Measurements from ENCODE around the gene CAMK1. TPM values are rescaled to one million over a fixed set of nuclear protein-coding genes. Genes with fewer than 3 reads are reported as not detected.

The CAMK1 gene
- total and polyA plus RNA-seq, 4 donors, result 13.8 to 20.1 (median 16.7) TPM

DNA sequence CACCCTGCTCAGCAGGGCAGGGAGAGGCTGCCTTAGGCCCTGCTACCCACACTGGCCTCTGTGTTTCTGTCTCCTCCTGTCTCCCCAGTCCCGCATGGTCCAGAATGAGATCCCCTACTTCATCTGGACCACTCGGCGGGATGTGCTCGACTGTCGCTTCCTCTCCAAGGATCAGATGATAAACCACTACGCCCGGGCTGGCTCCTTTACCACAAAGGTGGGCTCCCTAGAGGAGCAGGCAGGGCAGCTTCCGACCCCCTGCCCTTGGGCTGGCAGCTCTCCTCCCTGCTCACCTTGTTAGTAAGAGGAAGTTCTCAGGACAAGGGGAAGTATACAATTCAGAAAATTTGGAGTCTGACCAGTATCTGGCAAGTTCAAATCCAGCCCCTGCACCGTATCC lies 46.2 kb upstream of the CAMK1 start:
- Histone ChIP-seq H3K9ac (ENCODE audit: low read depth in 1 of 2, low read length in 2 of 2) (no peak overlapping the region), H3K4me3 (ENCODE audit: low read depth in 1 of 3, low read length in 3 of 3) (no peak overlapping the region), H3K36me3 (ENCODE audit: control insufficient read depth in 4 of 4, insufficient read depth in 3 of 4, low read depth in 1 of 4, low read length in 3 of 4) (peaks cover 0 to 2% (median 0%) of the 10 kb centered on the region in 4 donors), H3K9me3 (ENCODE audit: control insufficient read depth in 4 of 4, low read length in 3 of 4) (no peaks in the 10 kb centered on the region), H3K27ac (ENCODE audit: low read depth in 1 of 2, low read length in 2 of 2) (no peak overlapping the region), H3K4me1 (ENCODE audit: control insufficient read depth in 4 of 4, insufficient read depth in 4 of 4, low read length in 3 of 4) (no peaks in the 10 kb centered on the region), H3K27me3 (ENCODE audit: control insufficient read depth in 4 of 4, insufficient read depth in 4 of 4, low read length in 3 of 4) (no peaks in the 10 kb centered on the region)
- TF ChIP-seq TAF1 (conservative IDR thresholded peaks at IDR 0.05), result no peak
- TF ChIP-seq YY1 (IDR thresholded peaks at IDR 0.05), result no peak
- no peak for TF ChIP-seq JUND (IDR thresholded peaks at IDR 0.05)
- TF ChIP-seq, protein P1, sequence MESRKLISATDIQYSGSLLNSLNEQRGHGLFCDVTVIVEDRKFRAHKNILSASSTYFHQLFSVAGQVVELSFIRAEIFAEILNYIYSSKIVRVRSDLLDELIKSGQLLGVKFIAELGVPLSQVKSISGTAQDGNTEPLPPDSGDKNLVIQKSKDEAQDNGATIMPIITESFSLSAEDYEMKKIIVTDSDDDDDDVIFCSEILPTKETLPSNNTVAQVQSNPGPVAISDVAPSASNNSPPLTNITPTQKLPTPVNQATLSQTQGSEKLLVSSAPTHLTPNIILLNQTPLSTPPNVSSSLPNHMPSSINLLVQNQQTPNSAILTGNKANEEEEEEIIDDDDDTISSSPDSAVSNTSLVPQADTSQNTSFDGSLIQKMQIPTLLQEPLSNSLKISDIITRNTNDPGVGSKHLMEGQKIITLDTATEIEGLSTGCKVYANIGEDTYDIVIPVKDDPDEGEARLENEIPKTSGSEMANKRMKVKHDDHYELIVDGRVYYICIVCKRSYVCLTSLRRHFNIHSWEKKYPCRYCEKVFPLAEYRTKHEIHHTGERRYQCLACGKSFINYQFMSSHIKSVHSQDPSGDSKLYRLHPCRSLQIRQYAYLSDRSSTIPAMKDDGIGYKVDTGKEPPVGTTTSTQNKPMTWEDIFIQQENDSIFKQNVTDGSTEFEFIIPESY (IDR thresholded peaks at IDR 0.05), result no peak
- TF ChIP-seq, protein P2, sequence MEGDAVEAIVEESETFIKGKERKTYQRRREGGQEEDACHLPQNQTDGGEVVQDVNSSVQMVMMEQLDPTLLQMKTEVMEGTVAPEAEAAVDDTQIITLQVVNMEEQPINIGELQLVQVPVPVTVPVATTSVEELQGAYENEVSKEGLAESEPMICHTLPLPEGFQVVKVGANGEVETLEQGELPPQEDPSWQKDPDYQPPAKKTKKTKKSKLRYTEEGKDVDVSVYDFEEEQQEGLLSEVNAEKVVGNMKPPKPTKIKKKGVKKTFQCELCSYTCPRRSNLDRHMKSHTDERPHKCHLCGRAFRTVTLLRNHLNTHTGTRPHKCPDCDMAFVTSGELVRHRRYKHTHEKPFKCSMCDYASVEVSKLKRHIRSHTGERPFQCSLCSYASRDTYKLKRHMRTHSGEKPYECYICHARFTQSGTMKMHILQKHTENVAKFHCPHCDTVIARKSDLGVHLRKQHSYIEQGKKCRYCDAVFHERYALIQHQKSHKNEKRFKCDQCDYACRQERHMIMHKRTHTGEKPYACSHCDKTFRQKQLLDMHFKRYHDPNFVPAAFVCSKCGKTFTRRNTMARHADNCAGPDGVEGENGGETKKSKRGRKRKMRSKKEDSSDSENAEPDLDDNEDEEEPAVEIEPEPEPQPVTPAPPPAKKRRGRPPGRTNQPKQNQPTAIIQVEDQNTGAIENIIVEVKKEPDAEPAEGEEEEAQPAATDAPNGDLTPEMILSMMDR (IDR thresholded peaks at IDR 0.05; ENCODE audit: low read depth, low read length, missing input control), result no peak
- TF ChIP-seq, protein P3, sequence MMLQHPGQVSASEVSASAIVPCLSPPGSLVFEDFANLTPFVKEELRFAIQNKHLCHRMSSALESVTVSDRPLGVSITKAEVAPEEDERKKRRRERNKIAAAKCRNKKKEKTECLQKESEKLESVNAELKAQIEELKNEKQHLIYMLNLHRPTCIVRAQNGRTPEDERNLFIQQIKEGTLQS (IDR thresholded peaks at IDR 0.05), result no peak
- TF ChIP-seq SP1 (IDR thresholded peaks at IDR 0.05), result no peak
- TF ChIP-seq FOXA2 (IDR thresholded peaks at IDR 0.05), result no peak
- TF ChIP-seq RAD21 (IDR thresholded peaks at IDR 0.05), result no peak
- TF ChIP-seq HNF4G (IDR thresholded peaks at IDR 0.05), result no peak
- 94% methylated on average over 9 of the region's 9 CpGs for WGBS
- DNase-seq (ENCODE audit: low spot score), result no peak

DNA sequence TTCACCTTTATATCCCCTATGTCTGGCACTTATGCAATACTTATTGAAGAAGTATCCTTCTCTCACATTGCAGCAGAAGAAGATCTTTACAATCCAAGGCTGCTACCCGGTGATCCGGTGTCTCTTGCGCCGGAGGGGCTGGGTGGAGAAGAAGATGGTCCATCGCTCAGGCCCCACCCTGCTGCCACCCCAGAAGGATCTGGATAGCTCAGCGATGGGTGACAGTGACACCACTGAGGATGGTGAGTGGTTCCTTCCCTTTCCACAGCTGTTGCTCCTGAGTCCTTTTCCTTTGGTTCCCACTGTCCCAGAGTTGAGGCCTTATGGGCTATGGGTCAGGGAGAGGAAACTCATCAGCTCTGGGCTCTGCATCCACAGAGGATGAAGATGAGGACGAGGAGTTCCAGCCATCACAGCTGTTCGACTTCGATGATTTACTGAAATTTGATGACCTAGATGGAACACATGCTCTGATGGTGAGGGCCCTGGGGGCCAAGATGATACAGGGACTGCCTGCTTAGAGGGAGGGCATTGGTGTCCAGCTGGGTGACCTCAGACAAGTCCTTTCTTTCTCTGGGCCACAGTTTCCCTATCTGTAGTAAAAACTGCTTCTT lies 43.2 kb upstream of the CAMK1 start:
- H3K27me3 ChIP-seq (ENCODE audit: control insufficient read depth in 4 of 4, insufficient read depth in 4 of 4, low read length in 3 of 4), result no peaks in the 10 kb centered on the region
- no peak for DNase-seq (ENCODE audit: low spot score)
- H3K36me3 ChIP-seq (ENCODE audit: control insufficient read depth in 4 of 4, insufficient read depth in 3 of 4, low read depth in 1 of 4, low read length in 3 of 4), result peaks cover 0 to 2% (median 0%) of the 10 kb centered on the region in 4 donors
- no peak overlapping the region for H3K27ac ChIP-seq (ENCODE audit: low read depth in 1 of 2, low read length in 2 of 2)
- no peak overlapping the region for H3K4me3 ChIP-seq (ENCODE audit: low read depth in 1 of 3, low read length in 3 of 3)
- 96% methylated on average over 9 of the region's 9 CpGs for WGBS
- peaks cover 0 to 13% (median 7%) of the 10 kb centered on the region in 4 donors for H3K4me1 ChIP-seq (ENCODE audit: control insufficient read depth in 4 of 4, insufficient read depth in 4 of 4, low read length in 3 of 4)
- H3K9ac ChIP-seq (ENCODE audit: low read depth in 1 of 2, low read length in 2 of 2), result no peak overlapping the region
- TF ChIP-seq HNF4A (conservative IDR thresholded peaks at IDR 0.05), result no peak
- TF ChIP-seq, protein P3 (IDR thresholded peaks at IDR 0.05), result no peak
- TF ChIP-seq, protein P4, sequence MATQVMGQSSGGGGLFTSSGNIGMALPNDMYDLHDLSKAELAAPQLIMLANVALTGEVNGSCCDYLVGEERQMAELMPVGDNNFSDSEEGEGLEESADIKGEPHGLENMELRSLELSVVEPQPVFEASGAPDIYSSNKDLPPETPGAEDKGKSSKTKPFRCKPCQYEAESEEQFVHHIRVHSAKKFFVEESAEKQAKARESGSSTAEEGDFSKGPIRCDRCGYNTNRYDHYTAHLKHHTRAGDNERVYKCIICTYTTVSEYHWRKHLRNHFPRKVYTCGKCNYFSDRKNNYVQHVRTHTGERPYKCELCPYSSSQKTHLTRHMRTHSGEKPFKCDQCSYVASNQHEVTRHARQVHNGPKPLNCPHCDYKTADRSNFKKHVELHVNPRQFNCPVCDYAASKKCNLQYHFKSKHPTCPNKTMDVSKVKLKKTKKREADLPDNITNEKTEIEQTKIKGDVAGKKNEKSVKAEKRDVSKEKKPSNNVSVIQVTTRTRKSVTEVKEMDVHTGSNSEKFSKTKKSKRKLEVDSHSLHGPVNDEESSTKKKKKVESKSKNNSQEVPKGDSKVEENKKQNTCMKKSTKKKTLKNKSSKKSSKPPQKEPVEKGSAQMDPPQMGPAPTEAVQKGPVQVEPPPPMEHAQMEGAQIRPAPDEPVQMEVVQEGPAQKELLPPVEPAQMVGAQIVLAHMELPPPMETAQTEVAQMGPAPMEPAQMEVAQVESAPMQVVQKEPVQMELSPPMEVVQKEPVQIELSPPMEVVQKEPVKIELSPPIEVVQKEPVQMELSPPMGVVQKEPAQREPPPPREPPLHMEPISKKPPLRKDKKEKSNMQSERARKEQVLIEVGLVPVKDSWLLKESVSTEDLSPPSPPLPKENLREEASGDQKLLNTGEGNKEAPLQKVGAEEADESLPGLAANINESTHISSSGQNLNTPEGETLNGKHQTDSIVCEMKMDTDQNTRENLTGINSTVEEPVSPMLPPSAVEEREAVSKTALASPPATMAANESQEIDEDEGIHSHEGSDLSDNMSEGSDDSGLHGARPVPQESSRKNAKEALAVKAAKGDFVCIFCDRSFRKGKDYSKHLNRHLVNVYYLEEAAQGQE (IDR thresholded peaks at IDR 0.05), result no peak
- TF ChIP-seq NR2F2 (IDR thresholded peaks at IDR 0.05), result no peak
- TF ChIP-seq TAF1 (conservative IDR thresholded peaks at IDR 0.05), result no peak
- TF ChIP-seq FOXA2 (IDR thresholded peaks at IDR 0.05), result no peak
- TF ChIP-seq RAD21 (IDR thresholded peaks at IDR 0.05), result no peak
- TF ChIP-seq, protein P2 (IDR thresholded peaks at IDR 0.05; ENCODE audit: low read depth, low read length, missing input control), result no peak
- TF ChIP-seq, protein P5, sequence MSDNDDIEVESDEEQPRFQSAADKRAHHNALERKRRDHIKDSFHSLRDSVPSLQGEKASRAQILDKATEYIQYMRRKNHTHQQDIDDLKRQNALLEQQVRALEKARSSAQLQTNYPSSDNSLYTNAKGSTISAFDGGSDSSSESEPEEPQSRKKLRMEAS (IDR thresholded peaks at IDR 0.05), result no peak
- TF ChIP-seq JUND (IDR thresholded peaks at IDR 0.05), result no peak
- TF ChIP-seq GABPA (IDR thresholded peaks at IDR 0.05 in 1 of 2, conservative IDR thresholded peaks at IDR 0.05 in 1 of 2), result no peak
- no peak for TF ChIP-seq FOXA1 (IDR thresholded peaks at IDR 0.05)
- TF ChIP-seq HNF4G (IDR thresholded peaks at IDR 0.05), result no peak
- TF ChIP-seq SP1 (IDR thresholded peaks at IDR 0.05), result no peak
- TF ChIP-seq, protein P1 (IDR thresholded peaks at IDR 0.05), result no peak
- no peak for TF ChIP-seq YY1 (IDR thresholded peaks at IDR 0.05)
- no peaks in the 10 kb centered on the region for H3K9me3 ChIP-seq (ENCODE audit: control insufficient read depth in 4 of 4, low read length in 3 of 4)

Measured in liver (tissue), 9 donors.